ENCODE data around the gene RAPGEF4.

RAPGEF4 gene

GRCh38 chr2:172813314-172813888 is 77.8 kb downstream of the RAPGEF4 start:
- in situ Hi-C loops (cut with MboI; ENCODE audit: low sequenced_read_pairs, unreplicated experiment): no loop called here
- no peak for TF ChIP-seq CTCF (IDR thresholded peaks at IDR 0.05; ENCODE audit: borderline replicate concordance, control extremely low read depth, extremely low read depth, insufficient read depth, missing control alignments)

DNA sequence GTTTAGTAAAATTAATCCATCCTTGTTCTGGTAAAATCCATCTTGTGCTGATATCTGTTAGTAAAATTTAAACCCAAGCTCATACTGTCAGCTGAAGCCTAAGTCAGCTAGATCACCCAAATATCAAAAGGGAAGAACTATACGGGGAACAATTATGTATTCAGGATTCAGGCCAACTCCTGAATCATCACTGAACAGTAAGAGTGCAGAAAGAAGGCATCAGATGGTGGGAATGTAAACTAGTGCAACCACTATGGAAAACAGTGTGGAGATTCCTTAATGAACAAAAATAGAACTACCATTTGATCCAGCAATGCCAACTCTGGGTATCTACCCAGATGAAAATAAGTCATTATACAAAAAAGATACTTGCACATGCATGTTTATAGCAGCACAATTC is 81.8 kb downstream of the RAPGEF4 start:
- no peak for TF ChIP-seq CTCF (IDR thresholded peaks at IDR 0.05; ENCODE audit: borderline replicate concordance, control extremely low read depth, extremely low read depth, insufficient read depth, missing control alignments)
- in situ Hi-C loops (cut with MboI; ENCODE audit: low sequenced_read_pairs, unreplicated experiment): no loop called here
- DNase-seq (ENCODE audit: low spot score): no peak

More at GRCh38 chr2:172813314-172813888, 77.8 kb downstream of the RAPGEF4 start:
- DNase-seq (ENCODE audit: low spot score): no peak

GRCh38 chr2:172819943-172820342 is 84.3 kb downstream of the RAPGEF4 start:
- in situ Hi-C loops (cut with MboI; ENCODE audit: low sequenced_read_pairs, unreplicated experiment): no loop called here
- TF ChIP-seq CTCF (IDR thresholded peaks at IDR 0.05; ENCODE audit: borderline replicate concordance, control extremely low read depth, extremely low read depth, insufficient read depth, missing control alignments): no peak
- DNase-seq (ENCODE audit: low spot score): no peak

- TF ChIP-seq CTCF (IDR thresholded peaks at IDR 0.05; ENCODE audit: borderline replicate concordance, control extremely low read depth, extremely low read depth, insufficient read depth, missing control alignments): no peak
- in situ Hi-C loops (cut with MboI; ENCODE audit: low sequenced_read_pairs, unreplicated experiment): no loop called here
- no peak for DNase-seq (ENCODE audit: low spot score)
These were observed 86.0 kb downstream of the RAPGEF4 start for GRCh38 chr2:172821370-172822338.

GRCh38 chr2:172822585-172822984 is 86.9 kb downstream of the RAPGEF4 start:
- DNase-seq (ENCODE audit: low spot score): no peak
- no peak for TF ChIP-seq CTCF (IDR thresholded peaks at IDR 0.05; ENCODE audit: borderline replicate concordance, control extremely low read depth, extremely low read depth, insufficient read depth, missing control alignments)
- in situ Hi-C loops (cut with MboI; ENCODE audit: low sequenced_read_pairs, unreplicated experiment): no loop called here

- DNase-seq (ENCODE audit: low spot score): no peak
- no peak for TF ChIP-seq CTCF (IDR thresholded peaks at IDR 0.05; ENCODE audit: borderline replicate concordance, control extremely low read depth, extremely low read depth, insufficient read depth, missing control alignments)
- in situ Hi-C loops (cut with MboI; ENCODE audit: low sequenced_read_pairs, unreplicated experiment): no loop called here
These were observed 87.7 kb downstream of the RAPGEF4 start for GRCh38 chr2:172823261-172823850.
